ENCODE measurements around the gene FAM124A.
A peak's percentile ranks its signal among the peaks of the same experiment; 100 is the strongest.

Gene FAM124A

DNA sequence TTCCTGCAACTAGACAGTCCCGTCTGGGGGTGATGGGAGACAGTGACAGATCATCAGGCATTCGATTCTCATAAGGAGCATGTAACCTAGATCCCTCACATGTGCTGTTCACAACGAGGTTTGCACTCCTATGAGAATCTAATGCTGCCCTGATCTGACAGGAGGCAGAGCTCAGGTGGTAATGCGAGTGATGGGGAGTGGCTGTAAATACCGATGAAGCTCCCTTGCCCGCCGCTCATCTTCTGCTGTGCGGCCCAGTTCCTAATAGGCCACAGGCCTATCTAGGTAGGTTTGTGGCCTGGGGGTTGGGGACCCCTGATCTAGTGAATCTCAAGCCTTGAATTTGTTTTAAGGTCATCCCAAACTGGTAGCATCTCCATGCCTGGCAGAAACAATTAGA, 27.3 kb upstream of the FAM124A start:
- Histone ChIP-seq H3K36me3 (ENCODE audit: control insufficient read depth, insufficient read depth, low read length) (no peaks in the 10 kb centered on the region), H3K9me3 (ENCODE audit: control insufficient read depth, insufficient read depth, low read length) (no peaks in the 10 kb centered on the region), H3K27me3 (ENCODE audit: control insufficient read depth, insufficient read depth, low read length) (no peaks in the 10 kb centered on the region), H3K9ac (ENCODE audit: low read depth, low read length) (no peak overlapping the region), H3K4me3 (ENCODE audit: low read depth, low read length) (no peak overlapping the region), H3K4me1 (ENCODE audit: control insufficient read depth, insufficient read depth, low read length) (no peaks in the 10 kb centered on the region)

DNA sequence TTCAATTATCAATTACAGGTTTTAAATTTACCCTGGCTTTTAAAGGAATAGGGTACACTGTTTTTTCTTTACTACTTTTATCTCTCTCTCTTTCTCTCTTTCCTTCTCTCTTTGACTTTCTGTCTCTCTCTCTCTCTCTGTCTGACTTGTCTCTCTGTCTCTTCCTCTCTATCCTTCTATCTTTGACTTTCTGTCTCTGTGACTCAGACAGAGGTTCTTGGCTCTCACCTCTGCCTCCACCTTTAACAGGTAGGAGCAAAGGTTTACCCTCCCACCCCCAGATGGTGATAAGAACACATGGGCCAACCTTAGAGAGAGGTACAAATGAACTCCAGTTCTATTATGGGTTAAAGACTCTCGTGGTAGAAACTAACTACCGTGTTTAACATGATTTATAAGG, 20.3 kb upstream of the FAM124A start:
- no peaks in the 10 kb centered on the region for H3K4me1 ChIP-seq (ENCODE audit: control insufficient read depth, insufficient read depth, low read length)

DNA sequence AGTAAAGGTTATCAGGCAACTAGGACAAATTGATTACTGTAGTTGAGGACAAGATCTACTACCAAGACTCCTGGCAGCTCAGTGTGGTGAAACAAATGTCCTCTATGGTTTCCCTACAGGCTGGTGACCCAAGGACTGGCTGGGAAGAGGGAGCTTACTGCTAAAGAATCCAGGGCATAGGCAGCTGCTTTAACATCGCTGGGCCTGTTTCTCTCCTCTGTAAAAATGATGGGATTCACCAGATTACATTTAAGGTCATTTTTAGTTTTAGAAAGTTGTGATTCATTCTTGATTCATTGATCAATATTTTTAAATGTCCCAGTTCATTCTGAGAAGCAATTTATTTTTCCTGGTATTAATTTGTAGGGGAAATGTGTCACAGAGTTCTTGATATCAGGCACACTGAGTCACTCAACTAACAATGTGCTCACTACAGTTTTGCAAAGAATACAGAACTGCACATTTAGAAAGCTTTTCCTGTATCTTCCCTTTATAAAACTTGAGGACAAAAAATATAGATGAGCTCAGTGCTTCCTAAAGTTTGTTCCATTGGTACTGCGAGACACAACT, 19.6 kb upstream of the FAM124A start:
- Histone ChIP-seq H3K4me1 (ENCODE audit: control insufficient read depth, insufficient read depth, low read length) (no peaks in the 10 kb centered on the region), H3K9ac (ENCODE audit: low read depth, low read length) (no peak overlapping the region), H3K9me3 (ENCODE audit: control insufficient read depth, insufficient read depth, low read length) (no peaks in the 10 kb centered on the region), H3K36me3 (ENCODE audit: control insufficient read depth, insufficient read depth, low read length) (no peaks in the 10 kb centered on the region), H3K27me3 (ENCODE audit: control insufficient read depth, insufficient read depth, low read length) (peaks cover 7% of the 10 kb centered on the region), H3K4me3 (ENCODE audit: low read depth, low read length) (no peak overlapping the region)

More for the DNA sequence above, 20.3 kb upstream of the FAM124A start:
- Histone ChIP-seq H3K9me3 (ENCODE audit: control insufficient read depth, insufficient read depth, low read length) (no peaks in the 10 kb centered on the region), H3K4me3 (ENCODE audit: low read depth, low read length) (no peak overlapping the region), H3K9ac (ENCODE audit: low read depth, low read length) (no peak overlapping the region), H3K27me3 (ENCODE audit: control insufficient read depth, insufficient read depth, low read length) (peaks cover 7% of the 10 kb centered on the region), H3K36me3 (ENCODE audit: control insufficient read depth, insufficient read depth, low read length) (no peaks in the 10 kb centered on the region)

DNA sequence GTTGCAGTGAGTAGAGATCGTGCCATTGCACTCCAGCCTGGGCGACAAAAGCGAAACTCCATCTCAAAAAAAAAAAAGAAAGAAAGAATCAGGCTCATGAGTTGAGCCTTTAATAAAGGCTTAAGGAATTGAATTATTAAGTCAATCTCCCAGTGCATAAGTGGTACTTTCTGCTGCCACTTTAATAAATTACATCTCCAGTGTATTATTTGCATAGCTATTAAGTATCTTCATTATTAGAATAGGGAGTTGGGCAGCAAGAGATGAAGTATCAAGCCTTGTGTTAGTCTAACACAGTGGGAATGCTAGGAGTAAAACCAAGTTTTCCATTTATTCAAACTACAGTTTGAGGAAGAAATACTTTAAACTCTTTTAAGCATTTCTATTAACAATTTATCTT, 15.6 kb upstream of the FAM124A start:
- Histone ChIP-seq H3K9me3 (ENCODE audit: control insufficient read depth, insufficient read depth, low read length) (no peaks in the 10 kb centered on the region), H3K4me1 (ENCODE audit: control insufficient read depth, insufficient read depth, low read length) (peaks cover 3% of the 10 kb centered on the region), H3K4me3 (ENCODE audit: low read depth, low read length) (no peak overlapping the region), H3K36me3 (ENCODE audit: control insufficient read depth, insufficient read depth, low read length) (no peaks in the 10 kb centered on the region), H3K27me3 (ENCODE audit: control insufficient read depth, insufficient read depth, low read length) (peaks cover 7% of the 10 kb centered on the region), H3K9ac (ENCODE audit: low read depth, low read length) (no peak overlapping the region)

DNA sequence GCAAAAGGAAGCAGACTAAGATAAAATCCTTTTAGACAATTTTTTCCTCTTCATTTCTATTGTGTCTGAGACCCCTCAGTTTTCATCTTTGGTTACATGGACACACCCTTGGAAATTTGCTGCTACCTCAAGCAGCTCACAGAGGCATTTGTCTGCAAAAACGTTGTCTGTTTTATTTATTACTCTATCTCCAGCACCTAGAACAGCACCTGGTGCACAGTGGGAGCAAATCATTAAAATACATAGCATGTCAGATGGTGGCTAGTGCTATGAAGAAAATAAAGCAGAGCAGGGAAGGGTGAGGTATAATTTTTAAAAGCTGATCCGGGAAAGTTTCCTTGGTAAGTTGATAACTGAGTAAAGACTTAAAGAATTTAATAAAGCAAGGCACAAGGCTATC, 14.3 kb upstream of the FAM124A start:
- Histone ChIP-seq H3K4me1 (ENCODE audit: control insufficient read depth, insufficient read depth, low read length) (peaks cover 8% of the 10 kb centered on the region), H3K27me3 (ENCODE audit: control insufficient read depth, insufficient read depth, low read length) (peaks cover 7% of the 10 kb centered on the region), H3K36me3 (ENCODE audit: control insufficient read depth, insufficient read depth, low read length) (no peaks in the 10 kb centered on the region), H3K9ac (ENCODE audit: low read depth, low read length) (no peak overlapping the region), H3K9me3 (ENCODE audit: control insufficient read depth, insufficient read depth, low read length) (no peaks in the 10 kb centered on the region), H3K4me3 (ENCODE audit: low read depth, low read length) (no peak overlapping the region)

DNA sequence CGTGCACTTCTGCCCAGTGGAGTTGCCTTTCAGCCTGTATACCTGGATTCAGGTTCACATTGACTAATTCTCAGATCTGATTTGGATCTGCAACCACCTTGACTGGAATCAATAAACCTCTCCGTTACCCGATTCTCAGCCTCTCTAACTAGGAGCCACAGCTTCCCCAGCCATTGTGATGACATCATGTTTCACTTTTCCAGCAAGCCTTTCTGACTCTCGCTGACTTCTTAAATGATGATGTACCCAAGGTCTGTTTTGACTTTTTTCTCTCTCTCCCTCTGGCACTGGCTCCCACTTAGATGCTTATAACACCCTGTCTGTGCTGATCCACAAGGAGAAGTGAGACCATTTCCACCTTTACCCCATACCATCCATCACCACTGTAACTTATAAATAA, 13.5 kb upstream of the FAM124A start:
- Histone ChIP-seq H3K4me3 (ENCODE audit: low read depth, low read length) (no peak overlapping the region), H3K36me3 (ENCODE audit: control insufficient read depth, insufficient read depth, low read length) (no peaks in the 10 kb centered on the region), H3K9me3 (ENCODE audit: control insufficient read depth, insufficient read depth, low read length) (no peaks in the 10 kb centered on the region), H3K27me3 (ENCODE audit: control insufficient read depth, insufficient read depth, low read length) (peaks cover 3% of the 10 kb centered on the region), H3K4me1 (ENCODE audit: control insufficient read depth, insufficient read depth, low read length) (peaks cover 8% of the 10 kb centered on the region), H3K9ac (ENCODE audit: low read depth, low read length) (no peak overlapping the region)

DNA sequence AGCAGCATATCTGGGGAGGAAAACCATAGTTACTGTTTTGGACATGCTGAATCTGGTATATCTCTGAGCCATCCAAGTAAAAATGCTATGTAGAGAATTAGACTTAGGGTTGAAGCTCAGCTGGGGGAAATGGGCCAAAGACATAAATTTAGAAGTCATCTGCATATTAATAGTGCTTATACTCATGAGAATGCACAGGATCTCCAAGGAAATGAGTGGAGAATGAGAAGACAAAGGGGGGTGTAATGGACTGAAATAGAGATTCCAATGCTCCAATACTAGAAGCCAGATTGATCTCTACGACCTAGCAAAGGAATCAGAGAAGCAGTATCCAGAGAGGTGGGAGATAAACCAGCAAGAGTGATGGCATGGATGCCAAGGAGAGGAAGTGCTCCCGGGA, 10.3 kb upstream of the FAM124A start:
- no peak overlapping the region for H3K9ac ChIP-seq (ENCODE audit: low read depth, low read length)
- H3K4me1 ChIP-seq (ENCODE audit: control insufficient read depth, insufficient read depth, low read length) = peaks cover 8% of the 10 kb centered on the region
- peaks cover 2% of the 10 kb centered on the region for H3K27me3 ChIP-seq (ENCODE audit: control insufficient read depth, insufficient read depth, low read length)
- no peaks in the 10 kb centered on the region for H3K36me3 ChIP-seq (ENCODE audit: control insufficient read depth, insufficient read depth, low read length)
- H3K4me3 ChIP-seq (ENCODE audit: low read depth, low read length) = no peak overlapping the region
- H3K9me3 ChIP-seq (ENCODE audit: control insufficient read depth, insufficient read depth, low read length) = no peaks in the 10 kb centered on the region

DNA sequence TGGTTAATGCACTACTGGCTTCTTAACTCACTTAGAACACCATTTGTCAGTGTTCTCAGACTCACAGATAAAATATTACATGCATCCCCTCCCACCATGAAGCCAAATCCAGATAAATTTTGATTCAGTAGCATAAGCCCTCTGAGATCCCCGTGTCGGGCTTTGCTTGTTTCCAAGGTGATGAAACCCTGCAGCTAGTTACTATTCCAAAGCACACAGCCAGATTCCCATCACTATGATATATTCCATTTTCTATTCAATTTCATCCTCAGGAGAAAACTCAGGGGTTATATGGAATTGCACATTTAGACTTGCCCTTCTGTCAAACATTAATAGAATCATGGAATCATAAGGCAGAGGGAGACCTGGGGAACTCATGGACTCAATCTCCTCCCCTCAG, 9.4 kb upstream of the FAM124A start:
- Histone ChIP-seq H3K4me1 (ENCODE audit: control insufficient read depth, insufficient read depth, low read length) (peaks cover 8% of the 10 kb centered on the region), H3K27me3 (ENCODE audit: control insufficient read depth, insufficient read depth, low read length) (peaks cover 5% of the 10 kb centered on the region), H3K4me3 (ENCODE audit: low read depth, low read length) (no peak overlapping the region), H3K9ac (ENCODE audit: low read depth, low read length) (no peak overlapping the region), H3K36me3 (ENCODE audit: control insufficient read depth, insufficient read depth, low read length) (no peaks in the 10 kb centered on the region), H3K9me3 (ENCODE audit: control insufficient read depth, insufficient read depth, low read length) (no peaks in the 10 kb centered on the region)

DNA sequence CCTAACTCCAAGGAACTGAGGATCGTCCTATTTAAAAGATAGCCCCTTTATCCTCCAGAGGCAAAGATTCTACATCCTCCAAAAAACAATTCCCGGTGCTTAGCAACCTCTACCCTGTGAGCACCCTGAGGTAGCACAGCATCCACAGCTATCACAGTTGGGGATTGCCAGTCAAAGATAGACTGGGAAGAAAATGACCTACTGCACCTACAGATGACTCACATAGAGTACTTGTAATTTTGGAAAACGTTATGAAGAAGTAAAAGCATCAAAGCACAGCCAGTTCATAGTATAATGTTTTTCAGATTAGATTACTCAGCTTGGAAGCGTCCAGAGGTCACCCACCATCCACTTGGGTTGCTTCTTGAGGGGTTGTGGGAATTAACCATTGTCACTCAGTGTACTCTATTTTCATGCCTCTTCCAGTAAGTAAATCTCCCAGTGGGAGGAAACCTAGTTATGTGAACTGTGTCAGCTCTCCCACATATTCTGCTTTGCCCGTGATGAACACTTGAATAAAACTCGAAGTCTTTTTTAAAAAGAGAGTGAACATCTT, 8.9 kb upstream of the FAM124A start:
- Histone ChIP-seq H3K36me3 (ENCODE audit: control insufficient read depth, insufficient read depth, low read length) (no peaks in the 10 kb centered on the region), H3K9me3 (ENCODE audit: control insufficient read depth, insufficient read depth, low read length) (no peaks in the 10 kb centered on the region), H3K27me3 (ENCODE audit: control insufficient read depth, insufficient read depth, low read length) (peaks cover 5% of the 10 kb centered on the region), H3K9ac (ENCODE audit: low read depth, low read length) (no peak overlapping the region), H3K4me3 (ENCODE audit: low read depth, low read length) (no peak overlapping the region), H3K4me1 (ENCODE audit: control insufficient read depth, insufficient read depth, low read length) (peaks cover 8% of the 10 kb centered on the region)

DNA sequence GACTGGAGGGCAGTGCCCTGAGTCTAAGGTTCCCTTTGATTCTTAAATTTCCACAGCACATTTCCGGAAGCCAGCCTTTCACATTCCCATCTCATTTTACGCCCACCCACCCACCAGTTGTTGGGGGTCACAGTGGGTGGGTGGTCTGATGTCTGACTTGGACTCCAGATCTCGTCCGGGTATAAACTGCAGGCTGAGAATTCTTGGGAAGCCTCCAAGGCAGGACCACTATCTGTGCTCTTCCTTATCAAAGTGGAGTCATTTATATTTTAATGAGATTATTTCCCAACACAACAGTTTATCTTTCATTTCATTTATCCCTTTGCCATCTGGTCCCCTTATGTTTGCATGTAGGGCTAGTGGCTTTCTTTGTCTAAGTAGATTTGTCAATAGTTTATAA, 3.6 kb upstream of the FAM124A start:
- peaks cover 11% of the 10 kb centered on the region for H3K27me3 ChIP-seq (ENCODE audit: control insufficient read depth, insufficient read depth, low read length)
- no peaks in the 10 kb centered on the region for H3K9me3 ChIP-seq (ENCODE audit: control insufficient read depth, insufficient read depth, low read length)
- H3K36me3 ChIP-seq (ENCODE audit: control insufficient read depth, insufficient read depth, low read length) = no peaks in the 10 kb centered on the region
- H3K4me1 ChIP-seq (ENCODE audit: control insufficient read depth, insufficient read depth, low read length) = peaks cover 12% of the 10 kb centered on the region
- no peak overlapping the region for H3K4me3 ChIP-seq (ENCODE audit: low read depth, low read length)
- H3K9ac ChIP-seq (ENCODE audit: low read depth, low read length) = no peak overlapping the region

DNA sequence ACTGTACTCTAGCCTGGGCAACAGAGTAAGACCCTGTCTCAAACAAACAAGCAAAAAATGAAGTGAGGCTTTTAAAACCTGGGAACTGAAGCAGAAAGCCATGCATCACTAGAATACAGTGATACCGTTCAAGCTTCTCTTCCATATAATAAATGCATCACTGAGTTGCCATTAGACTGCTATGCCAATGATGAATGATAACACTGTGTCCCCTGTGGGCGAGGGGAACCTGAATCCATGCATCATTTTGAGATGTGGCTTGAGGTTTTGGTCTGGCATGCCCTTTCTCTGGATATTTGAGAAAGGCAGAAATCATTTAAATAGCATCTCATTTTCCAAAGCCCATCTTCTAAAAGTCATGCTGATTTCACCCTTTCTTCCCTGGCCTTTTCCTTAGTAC, 1.5 kb upstream of the FAM124A start:
- no peaks in the 10 kb centered on the region for H3K9me3 ChIP-seq (ENCODE audit: control insufficient read depth, insufficient read depth, low read length)
- H3K4me3 ChIP-seq (ENCODE audit: low read depth, low read length) = no peak overlapping the region
- H3K36me3 ChIP-seq (ENCODE audit: control insufficient read depth, insufficient read depth, low read length) = no peaks in the 10 kb centered on the region
- H3K4me1 ChIP-seq (ENCODE audit: control insufficient read depth, insufficient read depth, low read length) = peaks cover 26% of the 10 kb centered on the region
- peaks cover 9% of the 10 kb centered on the region for H3K27me3 ChIP-seq (ENCODE audit: control insufficient read depth, insufficient read depth, low read length)
- no peak overlapping the region for H3K9ac ChIP-seq (ENCODE audit: low read depth, low read length)

DNA sequence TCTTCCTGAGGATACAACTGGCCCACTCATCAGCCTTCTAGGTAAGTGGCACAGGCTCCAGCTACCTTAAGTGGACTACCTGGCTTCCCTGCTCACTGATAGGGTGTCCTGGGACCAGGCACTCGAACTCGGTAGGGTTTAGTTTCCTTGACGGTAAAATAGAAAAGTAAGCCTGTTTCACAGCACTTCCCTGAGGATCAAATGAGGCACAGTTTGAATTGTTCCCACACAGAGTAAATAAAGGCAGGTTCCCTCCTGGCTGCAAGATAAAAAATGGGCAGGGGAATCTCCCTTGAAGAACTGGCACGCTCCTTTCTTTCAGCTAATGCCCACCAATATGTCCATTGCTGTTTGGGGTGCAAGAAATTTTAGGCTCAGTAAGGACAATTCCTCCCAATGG, 1.1 kb upstream of the FAM124A start:
- peaks cover 9% of the 10 kb centered on the region for H3K27me3 ChIP-seq (ENCODE audit: control insufficient read depth, insufficient read depth, low read length)
- peaks cover 1% of the 10 kb centered on the region for H3K36me3 ChIP-seq (ENCODE audit: control insufficient read depth, insufficient read depth, low read length)
- H3K9ac ChIP-seq (ENCODE audit: low read depth, low read length) = no peak overlapping the region
- no peaks in the 10 kb centered on the region for H3K9me3 ChIP-seq (ENCODE audit: control insufficient read depth, insufficient read depth, low read length)
- peaks cover 28% of the 10 kb centered on the region for H3K4me1 ChIP-seq (ENCODE audit: control insufficient read depth, insufficient read depth, low read length)
- H3K4me3 ChIP-seq (ENCODE audit: low read depth, low read length) = peak overlapping the region; percentile 79

All from iPS-15b (cell line).